ENCODE data around the gene CCM2L. TPM values are rescaled to one million over a fixed set of nuclear protein-coding genes. Genes with fewer than 3 reads are reported as not detected.

Gene CCM2L
- total and polyA plus RNA-seq, 2 of the 8 experiments (the other 6 are each of a cell fraction or from before 2014, with no cell fraction given) = 5.5 to 15.8 TPM

- no peak for TF ChIP-seq CEBPB (IDR thresholded peaks at IDR 0.05; ENCODE audit: low read depth, low read length)
- TF ChIP-seq YY1 (IDR thresholded peaks at IDR 0.05; ENCODE audit: low read depth, low read length) = 0 out of 2 replicates have a peak, but pooled peaks have one; percentile 16
- TF ChIP-seq RFX5 (IDR thresholded peaks at IDR 0.05; ENCODE audit: borderline replicate concordance, low read depth, low read length) = no peak
- no peak for TF ChIP-seq SP2 (IDR thresholded peaks at IDR 0.05; ENCODE audit: low read length)
- TF ChIP-seq CREB1 (IDR thresholded peaks at IDR 0.05) = 0 out of 2 replicates have a peak, but pooled peaks have one; percentile 19
- no peak for TF ChIP-seq POLR2AphosphoS5 (IDR thresholded peaks at IDR 0.05; ENCODE audit: low read depth, low read length)
- TF ChIP-seq SIN3A (conservative IDR thresholded peaks at IDR 0.05 in 1 of 2, IDR thresholded peaks at IDR 0.05 in 1 of 2; ENCODE audit: low read depth in 1 of 2, low read length in 2 of 2) = 0 out of 4 replicates have a peak, but pooled peaks of 1 of the 2 experiments have one; percentile 28
Observed at GRCh38 chr20:32028647-32029372, 18.6 kb downstream of the CCM2L start (continued).
